LNCaP clone FGC (cell line): ENCODE measurements around the gene EHBP1.

Experiments used
- DNase-seq: peaks from one replicate; pipeline ENCODE4 v3.0.0-alpha.2; 2011; ENCODE audit warnings: low read depth
- H3K4me3 ChIP-seq: 2 replicates; pipeline ENCODE4 v1.5.1; 2011; ENCODE audit warnings: mild to moderate bottlenecking, low read depth, low read length, control low read depth
- CTCF ChIP-seq: IDR thresholded peaks from 2 replicates; pipeline ENCODE4 v1.5.1; 2012; ENCODE audit warnings: mild to moderate bottlenecking; ENCODE audit not compliant: control insufficient read depth, insufficient read depth; ENCODE audit errors: extremely low read depth

EHBP1 gene

GRCh38 chr2:62775367-62775668 is 69.8 kb downstream of the EHBP1 start:
- no peak for DNase-seq
- TF ChIP-seq CTCF: no peak
- H3K4me3 ChIP-seq: no peak overlapping the region

- no peak overlapping the region for H3K4me3 ChIP-seq
- DNase-seq: no peak
- no peak for TF ChIP-seq CTCF
These were observed 78.2 kb downstream of the EHBP1 start for GRCh38 chr2:62783679-62784078.

GRCh38 chr2:62784341-62784740 is 78.8 kb downstream of the EHBP1 start:
- TF ChIP-seq CTCF: no peak
- DNase-seq: no peak
- no peak overlapping the region for H3K4me3 ChIP-seq

GRCh38 chr2:62785216-62785615 is 79.7 kb downstream of the EHBP1 start:
- DNase-seq: no peak
- TF ChIP-seq CTCF: no peak

GRCh38 chr2:62785810-62786597 is 80.5 kb downstream of the EHBP1 start:
- no peak for TF ChIP-seq CTCF
- DNase-seq: no peak
- H3K4me3 ChIP-seq: no peak overlapping the region

More at GRCh38 chr2:62785216-62785615, 79.7 kb downstream of the EHBP1 start:
- no peak overlapping the region for H3K4me3 ChIP-seq

GRCh38 chr2:62787386-62787785 is 81.9 kb downstream of the EHBP1 start:
- no peak for DNase-seq
- peak; percentile 47 for TF ChIP-seq CTCF
- no peak overlapping the region for H3K4me3 ChIP-seq

- TF ChIP-seq CTCF: no peak
- no peak overlapping the region for H3K4me3 ChIP-seq
- peak; percentile 54 for DNase-seq
These were observed 84.0 kb downstream of the EHBP1 start for GRCh38 chr2:62789518-62789917.
